NCI-H1694 (cell line): Measurements from ENCODE around the gene SORL1.

ENCODE experiments used
- DNase-seq: peaks from one replicate; lab custom pipeline; 2025; lab: John Stamatoyannopoulos, UW

The SORL1 gene

DNA sequence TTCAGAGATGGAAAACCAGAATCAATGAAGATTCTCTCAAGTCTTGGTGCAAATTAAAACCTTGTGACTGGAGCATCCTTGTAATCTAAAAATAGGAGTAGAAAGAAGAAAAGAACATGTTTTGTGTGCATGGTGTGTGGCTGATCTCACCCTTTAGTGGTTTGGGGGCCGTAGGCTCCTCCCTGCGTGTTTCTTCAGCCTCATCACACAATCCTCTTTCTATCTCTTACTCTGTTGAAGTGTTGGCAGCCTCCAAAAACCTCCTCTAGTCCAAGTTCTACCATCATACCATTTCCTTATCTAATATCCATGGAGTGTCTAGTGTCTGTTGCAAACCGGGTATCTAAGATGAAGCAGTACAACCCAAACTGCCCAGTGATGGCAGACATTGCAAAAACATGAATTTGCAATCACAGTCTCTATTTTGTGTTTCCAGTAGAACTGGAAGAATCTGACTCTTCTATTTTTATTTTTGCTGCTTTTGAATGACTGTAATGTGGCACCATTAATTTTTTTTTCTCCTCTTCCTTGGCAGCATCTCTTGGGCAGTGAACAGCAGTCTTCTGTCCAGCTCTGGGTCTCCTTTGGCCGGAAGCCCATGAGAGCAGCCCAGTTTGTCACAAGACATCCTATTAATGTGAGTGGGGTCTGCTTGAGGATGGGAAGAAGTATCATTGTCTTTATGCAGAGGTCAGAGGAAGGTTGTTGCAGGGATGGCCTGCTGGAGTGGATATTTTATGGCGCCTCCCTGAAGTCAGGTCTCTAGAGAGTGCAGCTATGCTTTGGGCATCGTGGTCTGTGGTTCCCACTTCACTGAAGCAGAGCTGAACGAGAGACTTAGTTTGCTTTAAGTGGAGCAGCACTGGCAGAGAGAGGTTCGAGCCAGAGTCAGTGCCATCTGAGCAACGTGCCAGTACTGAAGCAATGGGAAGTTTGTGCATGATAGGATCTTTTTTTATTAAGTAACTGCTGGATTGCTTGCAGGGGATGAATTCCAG is 60.7 kb downstream of the SORL1 start:
- DNase-seq, result no peak

DNA sequence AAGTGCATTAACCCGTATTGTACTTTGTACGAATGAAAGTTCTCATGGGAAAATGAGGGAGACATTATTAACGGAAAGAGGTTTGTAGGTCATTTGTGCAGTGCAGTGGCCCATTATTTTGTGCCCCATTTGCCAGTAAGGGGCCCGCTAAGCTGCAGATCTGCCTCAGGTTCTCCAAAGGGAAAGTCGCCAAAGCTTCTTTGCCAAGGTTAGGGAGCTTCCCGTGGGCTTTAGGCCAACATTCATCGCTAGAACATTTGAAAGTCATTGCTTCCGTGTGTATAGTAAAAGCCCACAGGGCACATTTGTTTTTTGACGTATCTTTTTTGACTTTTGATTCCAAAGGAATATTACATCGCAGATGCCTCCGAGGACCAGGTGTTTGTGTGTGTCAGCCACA is 61.7 kb downstream of the SORL1 start:
- no peak for DNase-seq

DNA sequence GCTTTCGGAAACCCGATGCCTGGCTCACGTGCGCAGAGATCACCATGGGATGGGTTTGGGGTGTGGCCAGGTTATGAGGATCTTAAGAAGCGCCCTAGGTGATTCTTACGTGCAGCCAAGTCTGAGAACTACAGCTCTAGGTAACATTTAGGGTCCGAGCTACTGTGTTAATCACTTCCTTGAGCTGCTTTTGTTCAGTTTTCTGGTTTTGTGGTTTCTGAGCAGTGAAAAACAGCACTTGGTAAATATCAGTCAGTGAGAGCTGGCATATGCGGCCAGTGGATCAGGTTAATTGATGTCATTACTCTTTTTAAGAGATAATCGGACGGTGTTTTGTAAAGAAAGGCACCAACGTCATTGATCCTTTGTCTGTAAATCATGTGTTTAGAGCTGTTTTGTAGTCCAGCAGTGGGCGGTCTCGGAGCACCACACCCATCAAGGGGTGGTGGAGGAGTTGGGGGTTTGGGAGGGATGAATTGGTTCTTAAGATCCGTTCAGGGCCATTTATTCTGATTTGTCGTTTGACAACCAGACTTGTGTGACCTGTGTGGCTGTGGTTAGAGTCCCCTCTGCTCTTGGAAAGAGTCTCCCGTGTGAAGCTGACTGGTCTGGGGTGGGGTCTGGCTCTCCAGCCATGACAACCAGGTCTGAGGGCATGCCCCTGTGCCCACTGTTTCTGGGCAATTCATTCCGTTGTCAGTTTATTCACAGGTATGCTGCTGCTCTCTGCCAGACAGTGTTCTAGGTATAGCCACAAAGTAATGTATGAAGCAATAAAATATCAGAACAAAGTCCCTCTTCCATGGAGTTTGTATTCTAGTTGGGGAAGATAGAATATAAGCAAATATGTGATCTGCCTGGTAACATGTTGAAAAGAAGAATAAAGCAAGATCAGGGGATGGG is 62.6 kb downstream of the SORL1 start:
- DNase-seq, result no peak

DNA sequence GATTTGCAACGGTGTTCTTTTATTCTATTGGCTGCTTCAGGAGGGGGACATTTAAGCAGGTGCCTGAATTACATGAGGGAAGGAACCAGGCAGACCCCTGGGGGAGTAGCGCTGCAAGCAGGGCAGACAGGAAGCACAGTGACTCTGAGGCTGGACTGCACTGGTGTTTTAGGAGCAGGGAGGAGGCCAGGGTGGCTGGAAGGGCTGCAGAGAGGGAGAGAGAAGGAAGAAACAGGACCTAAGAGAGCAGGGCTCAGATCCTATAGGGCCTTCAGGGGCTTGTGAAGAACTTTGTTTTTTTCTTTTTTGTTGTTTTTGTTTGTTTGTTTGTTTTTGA is 63.2 kb downstream of the SORL1 start:
- DNase-seq, result no peak

DNA sequence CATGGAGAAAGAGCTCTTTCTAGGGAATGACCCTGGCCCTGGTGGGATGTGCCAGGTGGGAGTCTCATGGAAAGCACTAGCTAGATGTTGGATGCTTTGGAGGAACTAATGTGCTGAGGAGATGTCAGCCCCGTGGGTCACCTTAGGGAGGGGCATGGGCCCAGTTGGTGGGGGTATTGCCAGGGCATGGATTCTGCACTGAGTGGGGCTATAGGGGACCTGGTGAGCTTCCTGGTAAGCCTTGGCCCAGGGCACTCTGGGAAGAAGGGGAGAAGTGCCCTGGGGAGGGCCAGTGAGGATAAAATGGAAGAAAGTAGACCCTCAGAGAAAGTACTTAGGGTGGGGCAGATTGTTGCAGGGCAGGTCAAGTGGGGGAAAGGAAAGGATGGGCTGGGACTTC is 65.9 kb downstream of the SORL1 start:
- no peak for DNase-seq

DNA sequence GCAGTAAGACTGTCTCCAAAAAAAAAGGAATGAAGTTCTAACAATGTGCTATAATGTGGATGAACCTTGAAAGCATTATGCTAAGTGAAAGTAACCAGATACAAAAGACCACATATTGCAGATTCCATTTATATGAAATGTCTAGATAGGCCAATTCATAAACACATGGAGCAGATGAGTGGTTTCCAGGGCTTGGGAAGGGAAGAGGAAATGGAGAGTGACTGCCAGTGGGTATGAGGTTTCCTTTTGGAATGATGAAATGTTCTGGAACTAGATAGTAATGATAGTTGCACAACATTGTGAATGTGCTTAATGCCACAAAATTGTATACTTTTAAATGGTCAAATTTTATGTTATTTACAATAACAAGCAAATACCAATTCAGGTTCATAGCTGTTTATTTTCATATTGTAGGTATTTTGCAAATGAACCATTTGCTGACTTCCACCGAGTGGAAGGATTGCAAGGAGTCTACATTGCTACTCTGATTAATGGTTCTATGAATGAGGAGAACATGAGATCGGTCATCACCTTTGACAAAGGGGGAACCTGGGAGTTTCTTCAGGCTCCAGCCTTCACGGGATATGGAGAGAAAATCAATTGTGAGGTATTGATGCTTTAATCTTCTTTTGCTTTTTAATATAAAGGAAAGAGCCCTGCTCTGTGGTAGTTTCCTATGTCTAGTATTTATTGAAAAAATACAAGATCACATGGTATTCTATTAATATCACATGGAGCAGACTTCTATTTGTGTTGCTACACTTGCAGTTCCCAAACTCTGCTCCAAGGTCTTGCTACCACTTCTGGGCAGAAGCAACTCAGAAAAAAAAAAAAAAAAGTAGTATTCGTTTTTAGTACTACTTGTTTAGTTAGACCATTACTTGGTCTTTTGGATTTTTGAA is 68.4 kb downstream of the SORL1 start:
- DNase-seq, result no peak

DNA sequence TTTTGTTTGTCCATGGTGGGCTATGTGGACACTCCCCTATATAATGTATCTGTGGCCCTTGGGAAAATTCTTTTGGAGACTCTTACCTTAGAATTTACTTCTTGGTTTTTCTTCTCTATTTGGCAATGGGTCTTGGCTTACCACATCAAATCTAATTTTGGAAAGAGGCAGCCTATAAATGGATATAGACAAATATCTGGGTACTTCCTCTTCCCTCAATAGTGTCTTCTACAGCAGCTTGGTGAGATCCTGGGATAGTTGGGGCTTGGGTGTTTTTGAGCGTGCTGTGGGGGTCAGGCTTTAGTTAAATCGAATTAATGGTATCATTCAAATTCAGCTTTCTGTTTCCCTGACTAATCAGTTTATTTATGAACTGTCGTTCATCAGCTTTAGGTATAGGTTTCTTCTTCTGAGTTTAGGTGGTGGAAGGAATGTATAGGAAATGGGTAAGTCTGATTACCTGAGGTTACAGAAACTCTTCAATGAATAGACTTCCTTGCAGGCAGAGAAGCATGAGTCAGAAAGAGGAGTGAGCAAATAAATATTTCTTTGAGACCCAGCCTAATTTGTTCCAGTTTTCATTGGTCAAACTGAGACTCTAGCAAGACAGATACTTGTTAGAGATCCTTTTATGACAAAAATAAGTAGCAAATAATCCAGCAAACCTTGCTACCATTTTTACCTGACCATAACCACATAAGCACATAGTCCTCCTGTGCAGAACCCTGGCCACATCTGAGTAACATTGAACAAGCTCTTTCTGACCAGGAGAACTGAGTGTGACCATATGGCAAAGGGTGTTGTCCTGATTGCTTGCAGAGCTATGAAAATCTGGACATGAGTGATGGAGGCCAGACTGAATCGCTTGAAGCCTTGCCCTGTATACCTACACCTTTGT is 69.3 kb downstream of the SORL1 start:
- DNase-seq, result no peak

DNA sequence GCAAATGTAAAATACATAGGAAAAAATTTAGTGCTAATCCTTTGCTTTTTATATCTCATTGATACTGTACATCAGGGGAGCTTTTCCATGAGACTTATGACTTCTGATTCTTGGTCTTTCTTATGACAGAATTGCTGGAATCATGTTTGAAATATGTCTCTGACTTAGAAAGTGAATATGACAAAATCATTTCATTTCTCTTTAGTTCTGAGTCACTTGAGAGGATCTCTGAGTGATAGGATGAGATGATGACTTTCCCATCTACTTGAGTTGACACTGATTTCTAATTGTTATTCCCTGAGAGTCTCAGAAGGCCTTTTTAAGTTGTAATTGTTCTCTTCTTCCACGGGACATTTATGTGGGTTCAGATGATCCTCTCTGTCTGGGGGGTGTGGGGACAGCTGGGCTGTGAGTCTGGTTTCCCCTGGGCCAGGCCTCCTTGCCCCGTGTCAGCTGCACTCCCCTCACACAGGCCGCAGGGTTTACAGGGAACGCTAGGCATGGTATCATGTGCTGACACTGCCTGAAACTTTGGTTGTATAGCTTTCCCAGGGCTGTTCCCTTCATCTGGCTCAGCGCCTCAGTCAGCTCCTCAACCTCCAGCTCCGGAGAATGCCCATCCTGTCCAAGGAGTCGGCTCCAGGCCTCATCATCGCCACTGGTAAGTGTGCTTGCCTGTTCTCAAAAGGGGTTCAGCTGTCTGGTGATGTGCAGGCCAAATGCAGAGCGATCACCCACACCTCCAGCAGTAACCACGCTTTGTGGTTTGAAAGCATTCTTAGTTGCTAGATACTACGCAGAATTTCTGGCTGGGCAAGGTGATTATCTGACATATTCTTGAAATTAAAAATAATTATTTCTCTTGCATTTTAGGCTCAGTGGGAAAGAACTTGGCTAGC is 70.2 kb downstream of the SORL1 start:
- DNase-seq, result no peak

DNA sequence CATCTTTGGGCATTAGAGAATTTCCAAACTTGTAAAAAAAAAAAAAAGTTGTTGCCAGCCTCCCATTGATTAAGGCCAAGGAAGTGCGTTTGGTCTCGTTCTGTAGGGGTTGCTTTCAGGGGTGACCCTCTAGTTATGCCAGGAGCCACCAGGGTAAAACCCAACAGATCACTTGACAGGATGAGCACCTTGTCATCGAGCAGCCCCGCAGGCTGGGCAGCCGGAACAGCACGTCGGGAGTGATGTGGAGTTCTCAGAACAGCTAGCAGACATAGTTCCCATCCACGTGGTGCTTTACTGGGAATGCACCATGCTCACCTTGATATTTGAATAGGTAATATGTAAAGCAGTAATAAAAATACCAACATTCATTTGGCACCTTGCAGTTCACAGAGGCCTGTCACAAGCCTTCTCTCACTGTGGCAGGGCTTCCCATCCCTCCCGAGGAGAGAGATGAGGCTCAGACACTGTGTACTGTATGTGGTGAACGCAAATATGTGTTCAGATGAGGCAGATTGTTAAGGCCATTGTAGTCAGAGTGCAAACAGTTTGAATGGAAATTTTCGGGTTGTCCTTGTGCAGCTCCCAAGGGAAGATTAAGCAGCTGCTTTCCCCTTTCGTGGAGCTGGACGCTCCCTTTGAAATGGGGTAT is 71.6 kb downstream of the SORL1 start:
- no peak for DNase-seq

DNA sequence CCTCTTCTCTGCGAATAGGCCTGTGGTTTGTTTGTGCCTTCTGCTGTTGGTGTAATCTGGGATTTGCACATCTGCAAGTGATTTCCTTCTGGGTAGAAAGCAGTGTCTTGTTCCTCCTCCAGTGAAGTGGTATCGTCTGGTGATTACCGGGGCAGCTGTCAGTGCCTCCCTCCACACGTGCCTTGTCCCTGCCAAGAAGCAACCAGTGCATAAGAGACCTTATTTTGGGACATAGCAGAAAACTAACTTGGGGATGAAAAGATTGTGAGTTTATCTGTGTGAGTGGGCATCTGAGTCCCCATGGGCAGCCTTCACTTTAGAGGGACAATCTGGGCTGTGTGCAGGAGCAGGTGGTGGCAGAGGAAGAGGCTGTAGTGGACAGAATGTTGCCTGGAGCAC is 72.1 kb downstream of the SORL1 start:
- DNase-seq, result no peak

DNA sequence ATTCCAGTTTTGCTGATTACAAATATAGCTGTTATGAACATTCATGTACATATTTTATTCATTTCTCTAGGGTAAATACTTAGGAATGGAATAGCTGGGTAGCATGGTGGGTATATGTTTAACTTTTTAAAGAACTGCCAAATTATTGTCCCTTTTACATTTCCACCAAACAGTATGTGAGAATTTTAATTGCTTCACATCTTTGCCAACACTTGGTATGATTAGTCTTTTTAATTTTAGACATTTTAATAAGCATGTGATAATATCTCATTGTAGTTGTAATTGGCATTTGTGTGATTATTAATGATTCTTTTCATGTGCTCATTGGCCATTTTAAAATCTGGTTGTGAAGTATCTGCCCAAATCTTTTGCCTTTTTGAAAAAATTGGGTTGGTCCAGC is 73.3 kb downstream of the SORL1 start:
- DNase-seq, result no peak

DNA sequence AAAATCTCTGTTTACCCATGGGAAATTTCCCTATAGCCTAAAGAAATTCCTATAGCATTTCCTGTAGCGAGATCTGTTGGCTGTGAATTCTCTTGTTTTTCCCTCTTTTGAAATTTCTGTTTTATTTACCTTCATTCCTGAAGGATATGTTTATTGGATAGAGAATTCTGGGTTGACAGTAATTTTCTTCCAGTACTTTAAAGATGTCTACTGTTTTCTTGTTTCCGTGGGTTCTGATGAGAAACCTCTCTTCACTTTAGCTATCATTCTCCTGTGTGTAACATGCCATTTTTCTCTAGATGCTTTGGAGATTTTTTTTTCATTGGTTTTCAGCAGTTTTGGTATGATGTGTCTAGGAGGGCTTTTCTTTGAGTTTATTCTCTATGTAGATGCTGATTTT is 78.1 kb downstream of the SORL1 start:
- no peak for DNase-seq

DNA sequence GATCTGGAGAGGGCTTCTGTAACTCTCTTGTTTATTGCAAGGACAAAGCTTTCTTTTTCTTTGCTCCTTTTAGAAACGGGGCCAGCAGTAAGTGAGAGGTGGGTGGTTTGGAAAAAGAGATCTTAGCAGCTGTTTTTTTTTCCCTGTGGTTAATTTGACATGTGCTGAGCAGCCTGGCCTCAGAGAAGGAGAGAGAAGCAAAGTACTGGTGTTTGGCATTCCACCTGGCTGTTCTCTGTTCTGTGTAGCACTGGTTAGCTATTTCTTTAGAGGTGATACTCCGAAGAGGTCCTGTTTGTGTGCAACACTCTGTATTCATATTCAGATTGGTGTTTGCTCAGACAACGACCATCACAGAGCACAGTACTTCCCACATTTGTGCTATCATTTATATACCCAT is 81.5 kb downstream of the SORL1 start:
- no peak for DNase-seq

DNA sequence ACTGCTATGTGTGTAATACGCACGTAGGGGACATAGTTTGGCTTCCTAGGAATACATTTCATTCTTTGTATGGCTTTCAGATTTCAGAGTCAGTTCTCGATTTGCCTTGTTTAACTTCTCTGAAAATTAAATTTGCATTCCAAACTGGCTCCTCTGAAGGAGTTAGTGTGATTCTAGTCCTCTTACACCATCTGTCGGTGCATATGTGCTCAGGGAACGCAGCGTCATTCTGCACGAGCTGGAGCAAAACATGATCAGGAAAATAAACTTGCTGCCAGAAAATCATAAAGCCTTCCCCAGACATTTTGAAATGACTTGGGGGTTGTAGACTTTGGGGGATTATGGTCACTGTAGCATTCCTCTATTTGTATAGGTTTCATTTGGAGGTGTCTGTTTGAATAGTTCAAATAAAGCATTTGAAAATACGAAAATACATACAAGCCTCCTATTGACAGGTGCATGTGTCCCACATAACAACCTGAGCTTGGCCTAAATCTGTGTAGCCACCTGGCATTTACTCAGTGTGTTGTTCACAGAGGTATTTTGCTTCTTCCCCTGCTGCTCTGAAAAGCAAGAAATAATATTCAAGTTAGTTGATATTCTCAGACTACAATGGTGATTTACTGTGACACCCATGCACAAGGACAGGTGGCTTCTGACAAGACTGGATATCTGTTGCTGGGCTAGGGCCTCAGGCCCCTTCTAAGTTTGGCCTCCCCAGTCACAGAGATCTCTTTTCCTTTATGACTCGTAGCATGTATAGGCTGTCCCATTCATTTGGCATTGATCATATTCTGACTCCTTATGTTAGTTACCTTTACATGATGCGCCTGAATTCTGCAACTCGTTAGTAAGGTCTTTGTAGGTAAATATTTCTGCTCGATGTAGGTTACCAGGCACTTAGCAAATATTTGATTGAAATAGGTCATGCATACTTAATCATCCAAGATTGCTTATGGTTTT is 82.3 kb downstream of the SORL1 start:
- peak; percentile 49 for DNase-seq

DNA sequence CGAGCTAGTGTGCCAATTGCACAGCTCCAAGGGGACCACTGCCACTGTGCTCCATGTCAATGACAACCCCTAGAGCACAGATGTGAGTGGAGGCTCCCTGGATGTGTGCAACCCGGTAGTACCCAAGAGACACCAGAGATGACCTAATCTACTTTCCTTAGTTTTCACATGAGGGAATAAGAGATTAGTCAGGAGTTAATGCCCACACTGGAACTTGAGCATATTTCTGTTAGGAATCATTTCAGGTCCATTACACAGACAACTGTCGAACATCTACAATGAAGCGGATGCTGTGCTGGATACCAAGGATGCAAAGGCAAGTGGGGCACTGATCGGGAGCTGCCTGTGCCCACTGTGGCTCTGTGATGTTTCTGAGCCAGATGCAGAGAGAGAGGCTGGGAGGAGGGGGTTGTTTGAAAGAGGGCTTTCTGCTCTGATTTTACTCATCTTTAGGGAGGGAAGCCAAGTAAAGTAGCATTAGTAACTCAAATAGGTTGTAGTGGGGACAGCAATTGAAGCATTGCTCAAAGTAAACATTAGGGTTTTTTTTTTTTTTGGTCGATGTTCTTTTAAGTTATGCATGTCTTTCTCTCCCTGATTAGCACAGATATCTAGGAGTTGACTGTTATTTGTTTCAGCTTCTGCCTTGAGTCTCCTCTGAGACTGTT is 83.1 kb downstream of the SORL1 start:
- DNase-seq, result peak; percentile 26

DNA sequence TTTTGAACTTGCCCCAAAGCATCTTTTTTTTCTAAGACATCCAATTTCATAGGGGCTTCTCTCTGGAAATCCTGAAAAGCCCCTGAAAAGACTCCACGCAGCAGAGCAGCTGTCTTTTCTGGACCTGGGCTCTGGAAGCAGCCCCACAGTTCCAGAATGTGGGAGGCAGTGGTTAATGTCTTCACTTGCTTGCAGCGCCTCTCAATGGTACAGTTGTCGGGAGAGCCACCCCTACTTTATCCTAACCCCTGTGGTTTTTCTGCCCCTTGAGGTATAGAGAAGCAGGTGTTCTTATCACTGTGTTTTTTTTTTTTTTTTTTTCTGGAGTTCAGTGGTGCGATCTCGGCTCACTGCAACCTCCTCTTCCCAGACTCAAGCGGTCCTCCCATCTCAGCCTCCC is 84.0 kb downstream of the SORL1 start:
- no peak for DNase-seq

DNA sequence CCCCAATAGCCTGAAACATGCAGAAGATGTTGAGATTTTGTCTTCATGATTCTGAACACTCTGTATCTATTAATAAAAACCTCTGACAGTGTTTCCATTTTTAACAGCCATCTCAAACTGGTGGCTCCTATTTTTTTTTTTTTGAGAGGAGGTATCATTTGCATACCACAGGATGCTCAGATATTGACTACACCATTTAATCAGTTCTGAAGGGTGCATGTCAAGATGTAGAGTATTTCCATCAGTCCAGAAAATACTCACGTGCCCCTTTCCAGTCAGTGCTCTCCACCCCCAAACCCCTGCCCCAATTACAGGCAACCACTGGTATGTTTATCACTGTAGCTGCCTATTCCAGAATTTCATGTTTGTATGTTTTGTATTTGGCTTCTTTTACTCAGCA is 85.9 kb downstream of the SORL1 start:
- DNase-seq, result no peak

DNA sequence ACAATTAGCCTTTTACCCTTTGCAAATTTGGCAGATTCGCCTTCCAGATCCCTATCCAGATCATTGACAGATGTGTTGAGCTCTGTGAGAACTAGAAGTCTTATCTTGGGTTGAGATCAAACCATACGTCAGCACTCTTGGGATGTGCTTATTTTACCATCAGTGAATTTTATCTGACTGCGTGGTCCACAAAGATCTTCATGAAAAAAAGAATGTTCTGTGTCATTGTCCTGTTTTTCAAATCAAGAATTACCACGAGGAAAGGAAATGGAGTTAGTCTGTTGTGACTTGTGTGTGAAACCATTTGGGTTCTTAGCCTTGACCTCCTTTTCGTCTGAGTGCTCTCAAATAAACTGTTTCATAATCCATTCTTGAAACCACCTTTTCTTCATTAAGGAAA is 86.9 kb downstream of the SORL1 start:
- DNase-seq, result no peak
